Mammary epithelial cell (primary cell): Measurements from ENCODE around the gene ITGA5.

Experiments
- EZH2 ChIP-seq: IDR thresholded peaks from 2 replicates; pipeline ENCODE4 v1.6.1; 2012; ENCODE audit warnings: low read length, inconsistent platforms, borderline replicate concordance
- TF ChIP-seq, protein P1 (sequence below), 2 donors: IDR thresholded peaks in 1 of 2; conservative IDR thresholded peaks in 1 of 2; 2 replicates each; pipeline ENCODE4 v1.5.1; 2011 to 2012; ENCODE audit warnings: inconsistent platforms in 2 of 2, low read length in 2 of 2, mild to moderate bottlenecking in 2 of 2, control low read depth in 1 of 2, low read depth in 1 of 2; ENCODE audit not compliant: insufficient read depth in 1 of 2; ENCODE audit errors: extremely low read depth in 1 of 2

DNA sequence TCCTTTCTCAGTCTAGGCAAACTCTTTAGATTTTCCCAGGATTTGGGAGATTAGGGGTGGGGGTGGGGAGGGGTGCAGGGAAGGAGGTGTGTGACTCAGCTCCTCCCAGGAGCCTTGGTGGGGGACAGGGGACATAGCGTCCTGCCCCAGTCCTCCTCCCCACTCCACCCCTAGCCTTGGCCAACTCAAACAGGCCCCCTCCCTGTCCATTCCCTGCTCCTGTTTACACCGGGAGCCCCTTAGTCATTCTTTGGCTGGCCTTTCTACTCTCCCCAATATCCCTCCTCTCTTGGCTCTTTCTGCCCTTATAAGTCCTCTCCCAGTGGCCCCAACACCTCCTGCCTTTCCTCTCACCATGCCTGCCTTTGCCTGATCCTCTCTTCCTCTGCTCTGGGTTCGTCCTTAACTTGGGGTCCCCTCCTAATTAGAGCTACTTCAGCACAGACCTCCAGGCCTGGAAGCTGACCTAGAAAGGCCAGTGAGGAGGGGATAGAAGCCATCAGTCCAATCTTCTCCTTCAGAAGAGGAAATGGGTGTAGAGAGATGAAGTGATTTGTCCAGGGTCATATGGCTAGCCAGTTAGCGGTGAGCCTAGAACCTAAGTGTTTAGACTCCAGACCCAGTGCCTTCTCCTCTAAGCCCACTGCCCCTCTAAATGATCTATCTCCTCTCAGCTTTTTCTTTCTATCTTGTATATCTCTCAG, 2.3 kb upstream of the ITGA5 start:
- TF ChIP-seq, protein P1, sequence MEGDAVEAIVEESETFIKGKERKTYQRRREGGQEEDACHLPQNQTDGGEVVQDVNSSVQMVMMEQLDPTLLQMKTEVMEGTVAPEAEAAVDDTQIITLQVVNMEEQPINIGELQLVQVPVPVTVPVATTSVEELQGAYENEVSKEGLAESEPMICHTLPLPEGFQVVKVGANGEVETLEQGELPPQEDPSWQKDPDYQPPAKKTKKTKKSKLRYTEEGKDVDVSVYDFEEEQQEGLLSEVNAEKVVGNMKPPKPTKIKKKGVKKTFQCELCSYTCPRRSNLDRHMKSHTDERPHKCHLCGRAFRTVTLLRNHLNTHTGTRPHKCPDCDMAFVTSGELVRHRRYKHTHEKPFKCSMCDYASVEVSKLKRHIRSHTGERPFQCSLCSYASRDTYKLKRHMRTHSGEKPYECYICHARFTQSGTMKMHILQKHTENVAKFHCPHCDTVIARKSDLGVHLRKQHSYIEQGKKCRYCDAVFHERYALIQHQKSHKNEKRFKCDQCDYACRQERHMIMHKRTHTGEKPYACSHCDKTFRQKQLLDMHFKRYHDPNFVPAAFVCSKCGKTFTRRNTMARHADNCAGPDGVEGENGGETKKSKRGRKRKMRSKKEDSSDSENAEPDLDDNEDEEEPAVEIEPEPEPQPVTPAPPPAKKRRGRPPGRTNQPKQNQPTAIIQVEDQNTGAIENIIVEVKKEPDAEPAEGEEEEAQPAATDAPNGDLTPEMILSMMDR (conservative IDR thresholded peaks at IDR 0.05 in 1 of 2, IDR thresholded peaks at IDR 0.05 in 1 of 2; ENCODE audit: extremely low read depth in 1 of 2, insufficient read depth in 1 of 2, low read depth in 1 of 2, low read length in 2 of 2), result no peak
- TF ChIP-seq EZH2, result no peak
